ENCODE results near the gene CHRNA4. TPM values are rescaled to one million over a fixed set of nuclear protein-coding genes. Genes with fewer than 3 reads are reported as not detected.
A peak's percentile ranks its signal among the peaks of the same experiment; 100 is the strongest.

The CHRNA4 gene
- total RNA-seq, 2 experiments from 2014 or later = not detected

DNA sequence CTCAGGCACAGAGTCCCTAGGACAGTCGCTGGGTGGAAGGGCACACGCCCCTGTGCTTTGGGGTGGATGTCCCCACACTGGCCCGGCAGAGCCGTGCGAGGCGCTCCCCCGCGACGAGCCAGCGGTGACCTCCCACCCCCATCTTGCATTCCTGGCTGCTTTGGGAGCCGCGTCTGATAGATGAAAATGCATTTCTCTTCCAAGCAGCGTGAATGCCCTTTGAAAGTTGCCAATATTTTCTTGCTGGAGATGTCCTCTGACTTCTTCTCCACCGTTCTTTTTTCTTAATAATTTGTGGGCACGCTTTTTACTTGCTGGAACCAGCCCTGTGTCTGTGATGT lies 38.2 kb downstream of the CHRNA4 start:
- Mint-ChIP-seq H3K4me1 (no peaks in the 10 kb centered on the region), H3K27ac (no peak overlapping the region), H3K9me3 (ENCODE audit: low read depth) (no peaks in the 10 kb centered on the region), H3K4me3 (no peak overlapping the region), H3K36me3 (ENCODE audit: low read depth) (no peaks in the 10 kb centered on the region), H3K27me3 (peaks cover 6% of the 10 kb centered on the region)
- ChIA-PET CTCF (no interaction called here), POLR2A (no interaction called here)
- no peak for ATAC-seq
- DNase-seq = no peak
- intact Hi-C loops (cut with DNase I, micrococcal nuclease) = no loop called here

DNA sequence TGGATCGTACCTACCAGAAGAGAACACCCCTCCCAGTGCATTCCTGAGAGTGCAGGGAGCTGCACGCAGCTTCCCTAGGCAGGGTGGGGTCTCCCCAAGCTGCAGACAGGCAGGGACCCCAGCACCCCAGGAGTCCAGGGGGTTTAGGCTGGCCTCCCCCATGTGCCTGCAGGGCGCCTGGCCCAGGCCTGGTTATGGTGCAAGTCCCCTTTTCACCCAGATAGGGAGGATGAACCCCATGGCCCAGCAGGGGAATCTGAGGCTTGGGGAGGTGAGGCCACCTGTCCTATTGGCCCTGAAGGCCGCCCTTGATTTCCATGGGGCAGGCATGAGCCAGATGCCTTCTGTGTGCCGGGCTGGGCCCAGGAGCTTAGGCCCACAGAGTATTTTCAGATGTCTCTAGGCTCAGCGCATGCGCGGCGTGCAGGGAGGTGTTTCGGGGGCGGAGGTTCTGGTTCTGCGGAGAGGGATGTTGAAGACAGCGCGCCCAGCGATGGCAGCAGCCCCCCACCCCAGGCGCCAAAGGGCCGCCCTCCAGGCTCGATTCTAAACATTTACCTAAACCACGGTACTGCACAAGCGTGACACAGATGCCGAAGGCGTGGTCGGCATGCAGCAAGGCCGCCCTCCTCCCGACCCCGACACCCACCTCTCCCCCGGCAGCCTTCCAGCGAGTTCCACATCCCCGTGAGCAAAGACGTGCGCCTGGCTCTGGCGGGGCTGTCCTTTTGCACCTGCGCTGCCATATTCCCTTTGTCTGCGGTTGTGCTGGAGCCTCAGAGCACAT lies 38.8 kb downstream of the CHRNA4 start:
- Mint-ChIP-seq H3K4me1 (no peaks in the 10 kb centered on the region), H3K36me3 (ENCODE audit: low read depth) (no peaks in the 10 kb centered on the region), H3K27me3 (peaks cover 6% of the 10 kb centered on the region), H3K9me3 (ENCODE audit: low read depth) (no peaks in the 10 kb centered on the region), H3K4me3 (no peak overlapping the region), H3K27ac (no peak overlapping the region)
- ChIA-PET POLR2A (no interaction called here), CTCF (no interaction called here)
- no peak for DNase-seq
- ATAC-seq = no peak
- intact Hi-C loops (cut with DNase I, micrococcal nuclease) = no loop called here

DNA sequence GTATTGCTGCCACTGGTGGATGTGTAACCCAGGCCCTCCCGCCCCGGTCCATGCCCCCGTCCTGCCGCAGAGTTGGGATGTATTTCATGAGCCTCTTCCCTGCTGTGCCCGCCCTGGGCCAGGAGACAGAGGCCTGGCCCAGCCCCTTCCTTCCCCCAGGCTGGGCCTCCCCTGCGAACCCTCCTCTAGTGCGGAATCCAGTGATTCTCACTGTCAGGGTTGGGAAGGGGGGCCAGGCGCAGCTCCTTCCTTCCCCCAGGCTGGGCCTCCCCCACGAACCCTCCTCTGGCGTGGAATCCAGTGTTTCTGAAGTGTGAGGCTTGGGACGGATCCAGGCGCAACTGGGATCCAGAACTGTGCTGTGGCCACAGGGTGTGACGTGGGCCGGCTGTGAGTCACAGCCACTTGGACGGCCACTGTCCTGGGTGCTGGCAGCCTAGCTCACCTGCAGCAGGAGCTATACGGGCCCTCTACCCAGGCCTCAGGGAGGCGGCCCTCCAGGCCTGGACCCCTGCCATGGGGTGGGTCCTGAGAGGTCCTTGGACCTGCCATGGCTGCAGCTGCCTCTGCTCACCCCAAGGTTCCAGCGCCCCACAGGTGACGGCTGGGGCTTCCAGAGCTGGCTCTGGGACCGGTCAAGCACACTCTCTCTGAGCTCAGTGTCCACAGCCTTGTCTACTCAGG lies 39.9 kb downstream of the CHRNA4 start:
- Mint-ChIP-seq H3K4me1 (no peaks in the 10 kb centered on the region), H3K4me3 (no peak overlapping the region), H3K36me3 (ENCODE audit: low read depth) (no peaks in the 10 kb centered on the region), H3K27me3 (peaks cover 6% of the 10 kb centered on the region), H3K9me3 (ENCODE audit: low read depth) (no peaks in the 10 kb centered on the region), H3K27ac (no peak overlapping the region)
- DNase-seq = no peak
- intact Hi-C loops (cut with DNase I, micrococcal nuclease) = no loop called here
- POLR2A ChIA-PET = no interaction called here
- no peak for ATAC-seq
- CTCF ChIA-PET = no interaction called here

DNA sequence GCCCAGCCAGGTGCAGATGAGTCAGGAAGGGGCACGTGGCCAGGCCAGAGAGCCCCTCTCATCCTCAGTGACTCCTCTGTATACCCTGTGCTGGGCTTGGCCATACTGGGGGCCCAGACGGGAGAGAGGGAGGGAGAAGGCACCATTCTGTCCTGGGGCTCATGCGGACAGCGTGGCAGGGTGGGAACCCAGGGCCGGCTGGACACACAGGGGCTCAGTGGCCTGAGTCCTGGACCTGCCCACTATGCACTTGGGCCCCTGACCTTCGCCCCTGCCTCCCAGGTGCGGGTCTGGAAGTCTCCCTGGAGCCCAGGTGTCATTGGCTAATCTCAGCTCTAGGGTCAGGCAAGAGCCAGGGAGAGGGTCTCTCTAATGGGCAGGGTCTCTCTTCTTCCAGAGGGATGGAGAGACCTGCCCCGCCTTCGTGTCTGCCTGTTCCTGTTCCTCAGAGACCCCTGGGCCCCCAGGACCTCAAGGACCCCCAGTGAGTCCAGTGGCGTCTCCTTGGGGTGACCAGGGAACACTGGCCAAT lies 40.5 kb downstream of the CHRNA4 start:
- no peak overlapping the region for H3K27ac Mint-ChIP-seq
- ChIA-PET POLR2A (no interaction called here), CTCF (no interaction called here)
- H3K36me3 Mint-ChIP-seq (ENCODE audit: low read depth) = no peaks in the 10 kb centered on the region
- intact Hi-C loops (cut with DNase I, micrococcal nuclease) = no loop called here
- peaks cover 6% of the 10 kb centered on the region for H3K27me3 Mint-ChIP-seq
- DNase-seq (no peak), ATAC-seq (no peak)
- no peaks in the 10 kb centered on the region for H3K4me1 Mint-ChIP-seq
- no peaks in the 10 kb centered on the region for H3K9me3 Mint-ChIP-seq (ENCODE audit: low read depth)
- H3K4me3 Mint-ChIP-seq = no peak overlapping the region

DNA sequence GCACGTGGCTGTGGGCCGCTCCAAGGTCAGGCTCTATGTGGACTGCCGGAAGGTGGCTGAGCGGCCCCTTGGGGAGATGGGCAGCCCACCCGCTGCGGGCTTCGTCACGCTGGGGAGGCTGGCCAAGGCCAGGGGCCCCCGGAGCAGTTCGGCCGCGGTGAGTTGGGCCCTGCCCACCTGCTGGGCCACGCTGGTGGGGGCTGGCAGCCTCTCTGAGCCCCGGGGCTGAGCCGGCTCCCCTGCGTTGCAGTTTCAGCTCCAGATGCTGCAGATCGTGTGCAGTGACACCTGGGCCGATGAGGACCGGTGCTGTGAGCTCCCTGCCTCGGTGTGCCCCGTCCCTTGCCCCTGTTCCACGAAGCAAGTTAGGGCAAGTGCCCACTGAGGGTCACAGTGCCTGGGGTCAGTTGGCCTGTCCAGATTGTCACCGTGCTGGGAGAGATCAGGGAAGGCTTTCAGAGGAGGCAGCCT lies 41.1 kb downstream of the CHRNA4 start:
- Mint-ChIP-seq H3K9me3 (ENCODE audit: low read depth) (no peaks in the 10 kb centered on the region), H3K27me3 (peaks cover 6% of the 10 kb centered on the region), H3K27ac (no peak overlapping the region), H3K4me1 (no peaks in the 10 kb centered on the region), H3K4me3 (no peak overlapping the region), H3K36me3 (ENCODE audit: low read depth) (no peaks in the 10 kb centered on the region)
- CTCF ChIA-PET = no interaction called here
- ATAC-seq (no peak), DNase-seq (peak; percentile 2)
- intact Hi-C loops (cut with DNase I, micrococcal nuclease) = no loop called here
- POLR2A ChIA-PET = no interaction called here

DNA sequence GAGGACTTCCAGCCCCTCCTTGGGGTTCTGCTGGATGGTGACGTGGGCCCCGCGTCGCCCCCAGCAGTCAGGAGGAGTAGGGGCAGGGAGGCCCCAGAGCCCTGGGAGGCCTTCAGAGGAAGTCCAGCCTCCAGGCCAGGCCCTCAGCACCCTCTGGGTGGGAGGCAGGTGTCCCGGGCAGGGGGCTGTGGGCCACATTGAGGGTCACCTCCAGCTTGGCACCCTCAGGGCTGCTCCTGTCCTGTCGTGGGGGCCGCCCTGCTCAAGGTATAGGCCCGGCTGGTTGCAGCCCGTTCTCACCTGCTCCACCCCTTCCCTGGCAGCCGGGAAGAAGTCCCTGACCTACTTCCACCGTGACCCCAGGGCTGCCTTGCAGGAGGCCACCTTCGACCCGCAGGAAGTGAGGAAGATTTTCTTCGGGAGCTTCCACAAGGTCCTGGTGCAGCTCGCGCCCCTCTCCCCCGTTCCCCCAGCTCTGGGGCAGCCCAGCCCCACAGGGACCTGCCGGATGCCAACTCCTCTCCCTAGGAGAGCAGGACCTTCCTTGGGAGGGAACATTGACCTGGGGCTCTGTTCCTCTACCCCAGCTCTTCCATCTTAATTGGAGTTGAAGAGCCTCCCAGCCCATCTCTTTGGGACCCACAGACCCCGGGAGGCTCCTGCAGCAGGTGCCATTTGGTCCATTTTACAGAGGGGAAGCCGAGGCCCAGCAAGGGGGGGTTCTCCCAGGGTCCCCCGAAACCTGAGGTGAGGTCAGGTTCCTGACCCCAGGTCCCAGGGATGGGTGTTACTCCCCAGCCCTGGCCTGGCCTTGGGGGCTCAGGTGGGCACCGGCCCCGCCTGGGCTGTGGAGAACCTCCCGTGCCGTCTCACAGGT lies 41.7 kb downstream of the CHRNA4 start:
- no peak for ATAC-seq
- peaks cover 6% of the 10 kb centered on the region for H3K27me3 Mint-ChIP-seq
- POLR2A ChIA-PET = no interaction called here
- H3K36me3 Mint-ChIP-seq (ENCODE audit: low read depth) = no peaks in the 10 kb centered on the region
- H3K4me3 Mint-ChIP-seq = no peak overlapping the region
- no peaks in the 10 kb centered on the region for H3K9me3 Mint-ChIP-seq (ENCODE audit: low read depth)
- no peaks in the 10 kb centered on the region for H3K4me1 Mint-ChIP-seq
- CTCF ChIA-PET = no interaction called here
- no peak overlapping the region for H3K27ac Mint-ChIP-seq
- DNase-seq = peak; percentile 3
- intact Hi-C loops (cut with DNase I, micrococcal nuclease) = no loop called here

DNA sequence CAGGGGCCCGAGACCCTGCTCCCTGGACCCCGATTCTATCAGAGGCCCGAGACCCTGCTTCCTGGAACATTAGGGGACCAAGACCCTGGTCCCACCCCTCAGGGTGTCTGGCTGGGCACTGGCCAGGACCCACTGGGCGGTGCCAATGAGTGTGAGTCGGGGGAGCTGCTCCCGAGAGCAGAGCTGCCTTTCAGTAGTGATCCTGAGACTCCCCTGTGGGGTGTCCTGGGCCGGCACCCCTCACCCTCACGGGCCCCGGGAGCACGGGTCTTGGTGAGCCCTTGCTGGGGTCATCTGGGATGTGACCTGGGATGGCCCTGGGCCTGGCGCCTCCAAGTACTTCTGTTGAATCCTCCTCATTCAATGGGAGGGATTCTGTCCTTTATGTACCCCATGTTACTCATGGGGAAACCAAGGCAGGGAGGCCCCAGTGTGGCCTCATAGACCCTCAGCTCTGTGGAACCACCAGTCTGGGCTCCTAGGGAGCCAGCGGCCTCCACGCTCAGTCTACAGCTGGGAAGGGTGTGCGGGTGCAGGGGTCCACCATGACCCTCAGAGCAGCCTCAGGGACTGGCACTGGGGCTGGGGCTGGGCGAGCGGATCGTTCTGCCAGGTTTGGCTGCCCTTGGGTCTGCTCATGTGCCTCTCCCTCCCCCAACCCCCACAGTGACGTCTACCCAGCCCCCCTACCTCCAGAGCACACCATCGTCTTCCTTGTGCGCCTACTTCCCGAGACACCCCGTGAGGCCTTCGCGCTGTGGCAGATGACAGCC lies 42.6 kb downstream of the CHRNA4 start:
- H3K36me3 Mint-ChIP-seq (ENCODE audit: low read depth) = no peaks in the 10 kb centered on the region
- H3K4me1 Mint-ChIP-seq = no peaks in the 10 kb centered on the region
- H3K27ac Mint-ChIP-seq = no peak overlapping the region
- peak; percentile 2 for DNase-seq
- H3K27me3 Mint-ChIP-seq = no peaks in the 10 kb centered on the region
- intact Hi-C loops (cut with DNase I, micrococcal nuclease) = no loop called here
- CTCF ChIA-PET = no interaction called here
- POLR2A ChIA-PET = no interaction called here
- H3K4me3 Mint-ChIP-seq = no peak overlapping the region
- ATAC-seq = no peak
- no peaks in the 10 kb centered on the region for H3K9me3 Mint-ChIP-seq (ENCODE audit: low read depth)

DNA sequence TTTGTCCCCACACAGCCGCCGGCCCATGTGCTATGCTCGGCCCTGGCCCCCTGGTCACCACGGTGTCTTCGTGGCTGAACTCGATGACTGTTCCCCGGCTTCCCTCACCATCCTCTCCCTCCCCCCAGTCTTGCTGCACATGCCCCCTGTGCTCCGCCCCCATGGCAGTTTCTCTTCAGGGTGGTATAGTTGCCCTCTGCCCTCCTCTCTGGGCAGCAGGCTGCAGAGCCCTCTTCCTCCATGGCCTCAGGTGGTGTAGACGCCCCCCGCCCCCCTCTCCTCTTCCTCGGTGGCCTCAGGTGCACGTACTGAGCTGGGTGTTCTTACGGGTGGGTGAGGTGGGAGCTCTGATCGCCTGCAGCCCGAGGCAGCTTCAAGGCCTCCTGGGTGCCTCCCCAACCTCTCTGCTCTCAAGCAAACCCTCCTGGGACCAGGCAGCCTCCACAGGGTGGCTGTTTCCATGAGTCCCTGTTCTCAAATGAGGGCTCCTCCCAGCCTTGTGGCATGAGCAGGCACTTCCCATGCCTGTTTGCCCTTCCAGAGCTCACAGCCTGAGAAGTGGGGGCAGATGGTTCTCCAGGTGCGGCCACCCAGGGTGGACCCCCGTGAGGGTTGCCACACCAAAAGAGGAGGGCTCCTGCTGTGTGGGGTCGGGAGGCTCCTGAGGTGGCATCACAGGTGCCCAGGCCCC lies 43.4 kb downstream of the CHRNA4 start:
- Mint-ChIP-seq H3K27me3 (no peaks in the 10 kb centered on the region), H3K36me3 (ENCODE audit: low read depth) (no peaks in the 10 kb centered on the region), H3K9me3 (ENCODE audit: low read depth) (no peaks in the 10 kb centered on the region), H3K4me3 (no peak overlapping the region), H3K27ac (no peak overlapping the region), H3K4me1 (no peaks in the 10 kb centered on the region)
- ATAC-seq = no peak
- ChIA-PET POLR2A (no interaction called here), CTCF (interaction anchor here (1.5 kb wide), 1 partner anchor 10 kb away, joined by 4 read pairs; no protein-coding TSS in a partner anchor)
- intact Hi-C loops (cut with DNase I, micrococcal nuclease) = no loop called here
- DNase-seq = peak; percentile 1

DNA sequence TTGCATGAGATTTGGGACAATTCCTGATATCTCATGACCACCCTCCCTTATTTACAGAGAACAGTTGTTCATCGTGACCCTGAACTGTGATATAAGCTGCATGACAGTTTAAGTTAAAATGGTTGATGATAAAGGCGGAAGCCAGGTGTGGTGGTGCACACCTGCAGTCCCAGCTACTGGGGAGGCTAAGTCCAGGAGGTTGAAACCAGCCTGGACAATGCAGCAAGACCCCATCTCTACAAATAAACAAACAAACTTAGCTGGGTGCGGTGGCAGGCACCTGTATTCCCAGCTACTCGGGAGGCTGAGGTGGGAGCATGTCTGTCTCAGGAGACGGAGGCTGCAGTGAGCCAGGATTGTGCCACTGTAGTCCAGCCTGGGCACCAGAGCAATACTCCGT lies 44.1 kb downstream of the CHRNA4 start:
- CTCF ChIA-PET = interaction anchor here (1.5 kb wide), 1 partner anchor 9 kb away, joined by 4 read pairs; no protein-coding TSS in a partner anchor
- ATAC-seq (no peak), DNase-seq (no peak)
- no peaks in the 10 kb centered on the region for H3K4me1 Mint-ChIP-seq
- H3K27me3 Mint-ChIP-seq = no peaks in the 10 kb centered on the region
- H3K27ac Mint-ChIP-seq = no peak overlapping the region
- H3K36me3 Mint-ChIP-seq (ENCODE audit: low read depth) = no peaks in the 10 kb centered on the region
- no peaks in the 10 kb centered on the region for H3K9me3 Mint-ChIP-seq (ENCODE audit: low read depth)
- POLR2A ChIA-PET = no interaction called here
- intact Hi-C loops (cut with DNase I, micrococcal nuclease) = no loop called here
- H3K4me3 Mint-ChIP-seq = no peak overlapping the region

DNA sequence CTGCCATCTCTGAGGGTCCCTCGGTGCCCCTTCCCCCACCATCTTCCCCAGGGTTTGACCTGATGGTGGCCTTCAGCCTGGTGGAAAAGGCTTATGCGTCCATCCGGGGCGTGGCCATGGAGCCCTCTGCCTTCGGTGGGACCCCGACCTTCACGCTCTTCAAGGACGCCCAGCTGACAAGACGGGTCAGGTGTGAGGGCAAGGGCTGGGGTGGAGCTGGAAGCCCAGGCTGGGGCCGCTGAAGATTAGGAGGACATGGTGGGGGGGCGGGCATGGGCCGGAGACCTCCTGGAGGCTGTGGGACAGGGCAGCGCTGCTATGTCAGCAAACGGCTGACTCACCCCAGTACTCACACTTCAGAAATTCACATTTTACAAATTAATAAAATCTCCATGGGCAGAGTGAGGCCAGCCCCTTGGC lies 44.6 kb downstream of the CHRNA4 start:
- H3K36me3 Mint-ChIP-seq (ENCODE audit: low read depth) = no peaks in the 10 kb centered on the region
- H3K4me1 Mint-ChIP-seq = no peaks in the 10 kb centered on the region
- ChIA-PET CTCF (interaction anchor here (1.5 kb wide), 1 partner anchor 9 kb away, joined by 4 read pairs; no protein-coding TSS in a partner anchor), POLR2A (no interaction called here)
- H3K4me3 Mint-ChIP-seq = no peak overlapping the region
- DNase-seq (peak; percentile 2), ATAC-seq (no peak)
- H3K27ac Mint-ChIP-seq = no peak overlapping the region
- no peaks in the 10 kb centered on the region for H3K9me3 Mint-ChIP-seq (ENCODE audit: low read depth)
- intact Hi-C loops (cut with DNase I, micrococcal nuclease) = no loop called here
- no peaks in the 10 kb centered on the region for H3K27me3 Mint-ChIP-seq
